Measurements from ENCODE around the gene KNOP1.

- TF ChIP-seq CTCF (IDR thresholded peaks at IDR 0.05 in 2 of 3, conservative IDR thresholded peaks at IDR 0.05 in 1 of 3; ENCODE audit: control insufficient read depth in 2 of 3, extremely low read depth in 1 of 3, insufficient read depth in 1 of 3, low read depth in 3 of 3, low read length in 3 of 3): no peak
- no peak for TF ChIP-seq TARDBP (IDR thresholded peaks at IDR 0.05; ENCODE audit: borderline replicate concordance)
- no peak for TF ChIP-seq EP300 (IDR thresholded peaks at IDR 0.05; ENCODE audit: borderline replicate concordance in 1 of 2, control insufficient read depth in 1 of 2, low read depth in 2 of 2, low read length in 2 of 2)
- TF ChIP-seq MAX (IDR thresholded peaks at IDR 0.05; ENCODE audit: low read depth, low read length): no peak
- TF ChIP-seq CBX3 (IDR thresholded peaks at IDR 0.05; ENCODE audit: borderline replicate concordance, low read depth): no peak
- no peak for TF ChIP-seq GABPA (IDR thresholded peaks at IDR 0.05; ENCODE audit: low read depth)
- no peak for TF ChIP-seq ATF7 (IDR thresholded peaks at IDR 0.05; ENCODE audit: low read depth)
- no peak for TF ChIP-seq TAF1 (IDR thresholded peaks at IDR 0.05; ENCODE audit: borderline replicate concordance, low read depth, low read length)
- TF ChIP-seq CREM (IDR thresholded peaks at IDR 0.05; ENCODE audit: low read depth): no peak
- no peak for TF ChIP-seq ZBTB11 (CRISPR knock-in tag; IDR thresholded peaks at IDR 0.05)
- no peak for TF ChIP-seq POLR2A (IDR thresholded peaks at IDR 0.05; ENCODE audit: low read depth, low read length)
- no peak for TF ChIP-seq KDM1A (IDR thresholded peaks at IDR 0.05; ENCODE audit: borderline replicate concordance)
Measured at GRCh38 chr16:19737306-19738038, 19.4 kb upstream of the KNOP1 start.

All from GM12878 (cell line).